Mesothelial cell of epicardium (in vitro differentiated cells): Measurements from ENCODE around the gene SNX11. TPM values are rescaled to one million over a fixed set of nuclear protein-coding genes. Genes with fewer than 3 reads are reported as not detected.
A peak's percentile ranks its signal among the peaks of the same experiment; 100 is the strongest.

ENCODE experiments used
- DNase-seq, 2 experiments: peaks; one replicate each; pipeline ENCODE4 v3.0.0; 2021; ENCODE audit warnings: low spot score in 2 of 2; ENCODE audit not compliant: unreplicated experiment in 2 of 2
- H3K27ac Mint-ChIP-seq: 2 replicates; pipeline ENCODE4 v1.8.0; 2021; ENCODE audit warnings: mixed read lengths
- H3K27me3 Mint-ChIP-seq: 2 replicates; pipeline ENCODE4 v1.8.0; 2021; ENCODE audit warnings: low read depth, mixed read lengths
- H3K36me3 Mint-ChIP-seq: 2 replicates; pipeline ENCODE4 v1.8.0; 2021; ENCODE audit warnings: mixed read lengths
- H3K4me1 Mint-ChIP-seq: 2 replicates; pipeline ENCODE4 v1.8.0; 2021; ENCODE audit warnings: mixed read lengths
- H3K4me3 Mint-ChIP-seq: 2 replicates; pipeline ENCODE4 v1.8.0; 2021; ENCODE audit warnings: mild to moderate bottlenecking, moderate library complexity, mixed read lengths
- H3K9me3 Mint-ChIP-seq: 2 replicates; pipeline ENCODE4 v1.8.0; 2021; ENCODE audit warnings: mixed read lengths
- total RNA-seq: library from RNA; stranded (reverse); gene quantifications from 3 replicates; pipeline ENCODE4 v1.2.1, GENCODE V29; 2021
- TF ChIP-seq, protein P1 (sequence below): fragments of 200-600 bp; sonication (generic); IDR thresholded peaks from one replicate; pipeline ENCODE4 v1.5.0; 2021; ENCODE audit warnings: antibody characterized with exemption; ENCODE audit not compliant: unreplicated experiment

The SNX11 gene
- total RNA-seq, 1 donor from 2014 or later, result 16.2 TPM

GRCh38 chr17:48101012-48101720, 6.4 kb upstream of the SNX11 start, which contains the start of gene CBX1:
Gene CBX1, minus strand, starts transcription at chr17:48101478. Its CDS starts 24,474 bp downstream, at chr17:48077004.
- H3K4me3 Mint-ChIP-seq, result peak within 1 kb of the TSS; percentile 91
- TF ChIP-seq, protein P1, sequence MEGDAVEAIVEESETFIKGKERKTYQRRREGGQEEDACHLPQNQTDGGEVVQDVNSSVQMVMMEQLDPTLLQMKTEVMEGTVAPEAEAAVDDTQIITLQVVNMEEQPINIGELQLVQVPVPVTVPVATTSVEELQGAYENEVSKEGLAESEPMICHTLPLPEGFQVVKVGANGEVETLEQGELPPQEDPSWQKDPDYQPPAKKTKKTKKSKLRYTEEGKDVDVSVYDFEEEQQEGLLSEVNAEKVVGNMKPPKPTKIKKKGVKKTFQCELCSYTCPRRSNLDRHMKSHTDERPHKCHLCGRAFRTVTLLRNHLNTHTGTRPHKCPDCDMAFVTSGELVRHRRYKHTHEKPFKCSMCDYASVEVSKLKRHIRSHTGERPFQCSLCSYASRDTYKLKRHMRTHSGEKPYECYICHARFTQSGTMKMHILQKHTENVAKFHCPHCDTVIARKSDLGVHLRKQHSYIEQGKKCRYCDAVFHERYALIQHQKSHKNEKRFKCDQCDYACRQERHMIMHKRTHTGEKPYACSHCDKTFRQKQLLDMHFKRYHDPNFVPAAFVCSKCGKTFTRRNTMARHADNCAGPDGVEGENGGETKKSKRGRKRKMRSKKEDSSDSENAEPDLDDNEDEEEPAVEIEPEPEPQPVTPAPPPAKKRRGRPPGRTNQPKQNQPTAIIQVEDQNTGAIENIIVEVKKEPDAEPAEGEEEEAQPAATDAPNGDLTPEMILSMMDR, result no peak
- peak within 1 kb of the TSS; percentile 93 for H3K27ac Mint-ChIP-seq
- peaks cover 16% of the 10 kb centered on the region for H3K4me1 Mint-ChIP-seq
- no peaks in the 10 kb centered on the region for H3K27me3 Mint-ChIP-seq
- no peaks in the 10 kb centered on the region for H3K9me3 Mint-ChIP-seq
- DNase-seq, result peak; percentile 90 to 94
- H3K36me3 Mint-ChIP-seq, result peaks cover under 1% of the 10 kb centered on the region

- TF ChIP-seq, protein P1, result no peak
- no peaks in the 10 kb centered on the region for H3K36me3 Mint-ChIP-seq
- H3K4me3 Mint-ChIP-seq, result peak overlapping the region; percentile 91
- H3K9me3 Mint-ChIP-seq, result no peaks in the 10 kb centered on the region
- H3K27ac Mint-ChIP-seq, result peak overlapping the region; percentile 53
- H3K4me1 Mint-ChIP-seq, result peaks cover 16% of the 10 kb centered on the region
- no peak for DNase-seq
- H3K27me3 Mint-ChIP-seq, result no peaks in the 10 kb centered on the region
Observed at GRCh38 chr17:48102043-48102750, 5.4 kb upstream of the SNX11 start.

- Mint-ChIP-seq H3K36me3 (no peaks in the 10 kb centered on the region), H3K27ac (no peak overlapping the region), H3K4me3 (no peak overlapping the region), H3K4me1 (peaks cover 18% of the 10 kb centered on the region), H3K27me3 (no peaks in the 10 kb centered on the region), H3K9me3 (no peaks in the 10 kb centered on the region)
- DNase-seq, result no peak
- TF ChIP-seq, protein P1, result no peak
Observed at GRCh38 chr17:48102798-48103715, 4.5 kb upstream of the SNX11 start.

- TF ChIP-seq, protein P1, result no peak
Observed at GRCh38 chr17:48104440-48104839, 3.1 kb upstream of the SNX11 start.

GRCh38 chr17:48106802-48107136, 797 bp upstream of the SNX11 start:
- Mint-ChIP-seq H3K27me3 (no peaks in the 10 kb centered on the region), H3K36me3 (no peaks in the 10 kb centered on the region), H3K27ac (peak overlapping the region; percentile 91), H3K4me3 (peak overlapping the region; percentile 96), H3K4me1 (peaks cover 15% of the 10 kb centered on the region), H3K9me3 (no peaks in the 10 kb centered on the region)
- TF ChIP-seq, protein P1, result no peak
- no peak for DNase-seq

More at GRCh38 chr17:48104440-48104839, 3.1 kb upstream of the SNX11 start:
- no peak for DNase-seq
- H3K27ac Mint-ChIP-seq, result no peak overlapping the region
- H3K27me3 Mint-ChIP-seq, result no peaks in the 10 kb centered on the region
- no peaks in the 10 kb centered on the region for H3K9me3 Mint-ChIP-seq
- no peak overlapping the region for H3K4me3 Mint-ChIP-seq
- peaks cover 27% of the 10 kb centered on the region for H3K4me1 Mint-ChIP-seq
- no peaks in the 10 kb centered on the region for H3K36me3 Mint-ChIP-seq
